Mesenteric fat pad (tissue), 1 donor: ENCODE data around the gene TRIM45. TPM values are rescaled to one million over a fixed set of nuclear protein-coding genes. Genes with fewer than 3 reads are reported as not detected.
"Not testable (repeated sequence)": the region's sequence is repeated elsewhere in the genome, so short reads cannot be mapped to it uniquely, and the experiment has no call there.

Experiments used
- DNase-seq: peaks from one replicate; pipeline ENCODE4 v3.0.0-alpha.2; 2020; ENCODE audit warnings: low spot score
- long read RNA-seq: library from polyadenylated mRNA; unstranded; transcript quantifications from one replicate; pipeline ENCODE4 v2.0.0, GENCODE V29; 2020
- total RNA-seq: library from RNA; stranded (reverse); fragmentation: NEBNext Ultra II Directional; extraction: Animal tissue kit (Norgen Biotek cat#: 25700); gene quantifications from one replicate; pipeline ENCODE4 v1.2.1, GENCODE V29; 2021
- donor health status: DM: yes; HTN: yes; CAD: no.

Gene TRIM45
- 0.64 TPM for total RNA-seq
- long read RNA-seq: 0 reads

GRCh38 chr1:117121589-117122329 is at the start of gene TRIM45:
TSS of gene TRIM45 (minus strand) at chr1:117121749. CDS start at chr1:117121201, 548 bp downstream.
- DNase-seq: peak; percentile 98

- DNase-seq: no peak
Observed at GRCh38 chr1:117169871-117170596, 48.5 kb upstream of the TRIM45 start.

- DNase-seq: no peak
Observed at GRCh38 chr1:117167402-117167801, 45.9 kb upstream of the TRIM45 start.

- DNase-seq: no peak
Observed at GRCh38 chr1:117166076-117166475, 44.5 kb upstream of the TRIM45 start.

- no peak for DNase-seq
Observed at GRCh38 chr1:117164209-117164608, 42.7 kb upstream of the TRIM45 start.

- no peak for DNase-seq
Observed at GRCh38 chr1:117162816-117163215, 41.3 kb upstream of the TRIM45 start.

GRCh38 chr1:117161887-117162286 is 40.3 kb upstream of the TRIM45 start:
- no peak for DNase-seq

GRCh38 chr1:117151305-117151704 is 29.8 kb upstream of the TRIM45 start:
- not testable (repeated sequence) for DNase-seq

- DNase-seq: no peak
Observed at GRCh38 chr1:117150316-117150715, 28.8 kb upstream of the TRIM45 start.

- no peak for DNase-seq
Observed at GRCh38 chr1:117147856-117148588, 26.5 kb upstream of the TRIM45 start.

- no peak for DNase-seq
Observed at GRCh38 chr1:117147341-117147831, 25.8 kb upstream of the TRIM45 start.

GRCh38 chr1:117146575-117147340 is 25.2 kb upstream of the TRIM45 start:
- no peak for DNase-seq

GRCh38 chr1:117146072-117146471 is 24.5 kb upstream of the TRIM45 start:
- no peak for DNase-seq

GRCh38 chr1:117143871-117144270 is 22.3 kb upstream of the TRIM45 start:
- no peak for DNase-seq

- DNase-seq: no peak
Observed at GRCh38 chr1:117143172-117143571, 21.6 kb upstream of the TRIM45 start.

- no peak for DNase-seq
Observed at GRCh38 chr1:117142200-117142599, 20.7 kb upstream of the TRIM45 start.

- DNase-seq: no peak
Observed at GRCh38 chr1:117138561-117138960, 17.0 kb upstream of the TRIM45 start.

- DNase-seq: no peak
Observed at GRCh38 chr1:117138106-117138505, 16.6 kb upstream of the TRIM45 start.

- no peak for DNase-seq
Observed at GRCh38 chr1:117137281-117137855, 15.8 kb upstream of the TRIM45 start.

GRCh38 chr1:117136749-117137148 is 15.2 kb upstream of the TRIM45 start:
- no peak for DNase-seq

GRCh38 chr1:117135329-117135728 is 13.8 kb upstream of the TRIM45 start:
- DNase-seq: no peak
